WTC11 (cell line): Measurements from ENCODE around the gene FAM20C. TPM values are rescaled to one million over a fixed set of nuclear protein-coding genes. Genes with fewer than 3 reads are reported as not detected.

Experiments
- ATAC-seq: fragments of 200-7000 bp; cut with Tn5 transposase; 2 replicates; pipeline ENCODE4 v1.10.0; 2021; ENCODE audit warnings: mild to moderate bottlenecking, moderate library complexity
- CTCF ChIA-PET: fragments of 300-600 bp; sonication (Branson Sonifier 250); formaldehyde crosslinking; loops from one replicate; lab custom pipeline; 2021; ENCODE audit warnings: antibody characterized with exemption; lab: Charles Lee
- POLR2A ChIA-PET: fragments of 350-600 bp; sonication (Branson Sonifier 250); formaldehyde crosslinking; loops from one replicate; lab custom pipeline; 2021; ENCODE audit warnings: antibody characterized with exemption; lab: Charles Lee
- DNase-seq: peaks from one replicate; pipeline ENCODE4 v3.0.0; 2021; ENCODE audit warnings: low spot score
- H3K27ac Mint-ChIP-seq: 2 replicates; pipeline ENCODE4 v1.8.0; 2021; ENCODE audit warnings: mixed read lengths
- H3K27me3 Mint-ChIP-seq: 2 replicates; pipeline ENCODE4 v1.8.0; 2021; ENCODE audit warnings: low read depth, mild to moderate bottlenecking, moderate library complexity, mixed read lengths
- H3K36me3 Mint-ChIP-seq: 2 replicates; pipeline ENCODE4 v1.8.0; 2021; ENCODE audit warnings: mixed read lengths
- H3K4me1 Mint-ChIP-seq: 2 replicates; pipeline ENCODE4 v1.8.0; 2022; ENCODE audit warnings: mixed read lengths
- H3K4me3 Mint-ChIP-seq: 2 replicates; pipeline ENCODE4 v1.8.0; 2021; ENCODE audit warnings: mild to moderate bottlenecking, moderate library complexity, mixed read lengths
- H3K9me3 Mint-ChIP-seq: 2 replicates; pipeline ENCODE4 v1.8.0; 2021; ENCODE audit warnings: mixed read lengths
- AR ChIP-seq: fragments of 250-450 bp; sonication (Bioruptor Pico); IDR thresholded peaks from 2 replicates; pipeline ENCODE4 v1.9.0; 2021; ENCODE audit warnings: mild to moderate bottlenecking
- ATF3 ChIP-seq: sonication (generic); formaldehyde crosslinking; conservative IDR thresholded peaks from 2 replicates; pipeline ENCODE4 v1.8.1; 2022; ENCODE audit warnings: mild to moderate bottlenecking, missing genetic modification reagents
- CBFB ChIP-seq: sonication (generic); formaldehyde crosslinking; IDR thresholded peaks from 2 replicates; pipeline ENCODE4 v1.8.1; 2022; ENCODE audit warnings: mild to moderate bottlenecking, low read depth, missing genetic modification reagents
- CDX4 ChIP-seq: fragments of 250-450 bp; sonication (Bioruptor Pico); IDR thresholded peaks from 2 replicates; pipeline ENCODE4 v1.9.0; 2021; ENCODE audit warnings: moderate library complexity, mild to moderate bottlenecking, inconsistent platforms, borderline replicate concordance
- EMX1 ChIP-seq: fragments of 250-450 bp; sonication (Bioruptor Pico); IDR thresholded peaks from 2 replicates; pipeline ENCODE4 v1.8.0; 2021; ENCODE audit warnings: mild to moderate bottlenecking
- ESRRA ChIP-seq: sonication (generic); formaldehyde crosslinking; IDR thresholded peaks from 2 replicates; pipeline ENCODE4 v1.8.1; 2022; ENCODE audit warnings: mild to moderate bottlenecking, missing genetic modification reagents, borderline replicate concordance
- FOXK1 ChIP-seq: sonication (generic); formaldehyde crosslinking; IDR thresholded peaks from 2 replicates; pipeline ENCODE4 v1.8.0; 2022; ENCODE audit warnings: mild to moderate bottlenecking, moderate library complexity, missing genetic modification reagents
- FOXP1 ChIP-seq: sonication (generic); formaldehyde crosslinking; IDR thresholded peaks from 2 replicates; pipeline ENCODE4 v1.8.0; 2022; ENCODE audit warnings: missing genetic modification reagents, mild to moderate bottlenecking, moderate library complexity, borderline replicate concordance
- MYBL2 ChIP-seq: sonication (generic); formaldehyde crosslinking; IDR thresholded peaks from 2 replicates; pipeline ENCODE4 v1.8.1; 2023; ENCODE audit warnings: mild to moderate bottlenecking, moderate library complexity, missing genetic modification reagents
- NFE2L1 ChIP-seq: sonication (generic); formaldehyde crosslinking; IDR thresholded peaks from 2 replicates; pipeline ENCODE4 v1.8.1; 2023; ENCODE audit warnings: missing genetic modification reagents
- SOX15 ChIP-seq: fragments of 250-450 bp; sonication (Bioruptor Pico); IDR thresholded peaks from 2 replicates; pipeline ENCODE4 v1.9.0; 2021; ENCODE audit warnings: mild to moderate bottlenecking
- TP53 ChIP-seq: sonication (generic); formaldehyde crosslinking; IDR thresholded peaks from 2 replicates; pipeline ENCODE4 v1.8.1; 2023; ENCODE audit warnings: mild to moderate bottlenecking, missing genetic modification reagents
- USF1 ChIP-seq: sonication (generic); formaldehyde crosslinking; IDR thresholded peaks from 2 replicates; pipeline ENCODE4 v1.8.0; 2022; ENCODE audit warnings: mild to moderate bottlenecking, missing genetic modification reagents
- ZBTB21 ChIP-seq: sonication (generic); formaldehyde crosslinking; IDR thresholded peaks from 2 replicates; pipeline ENCODE4 v1.8.1; 2023; ENCODE audit warnings: mild to moderate bottlenecking, missing genetic modification reagents, borderline replicate concordance
- ZNF138 ChIP-seq: sonication (generic); formaldehyde crosslinking; conservative IDR thresholded peaks from 2 replicates; pipeline ENCODE4 v1.8.1; 2022; ENCODE audit warnings: mild to moderate bottlenecking, moderate library complexity, missing genetic modification reagents
- ZNF219 ChIP-seq: sonication (generic); formaldehyde crosslinking; IDR thresholded peaks from 2 replicates; pipeline ENCODE4 v1.8.0; 2023; ENCODE audit warnings: missing genetic modification reagents, mild to moderate bottlenecking, borderline replicate concordance
- ZNF317 ChIP-seq: sonication (generic); formaldehyde crosslinking; IDR thresholded peaks from 2 replicates; pipeline ENCODE4 v1.8.1; 2023; ENCODE audit warnings: low read depth, mild to moderate bottlenecking, moderate library complexity, missing genetic modification reagents, borderline replicate concordance
- ZNF671 ChIP-seq: fragments of 250-450 bp; sonication (Bioruptor Pico); IDR thresholded peaks from 2 replicates; pipeline ENCODE4 v1.8.0; 2021; ENCODE audit warnings: mild to moderate bottlenecking
- total RNA-seq: library from RNA; stranded (reverse); gene quantifications from 3 replicates; pipeline ENCODE4 v1.2.3, GENCODE V29; 2021
- TF ChIP-seq, protein P1 (sequence below): sonication (generic); formaldehyde crosslinking; IDR thresholded peaks from 2 replicates; pipeline ENCODE4 v1.8.1; 2023; ENCODE audit warnings: mild to moderate bottlenecking, missing genetic modification reagents
- TF ChIP-seq, protein P2 (sequence below): sonication (generic); formaldehyde crosslinking; IDR thresholded peaks from 2 replicates; pipeline ENCODE4 v1.8.1; 2023; ENCODE audit warnings: mild to moderate bottlenecking, missing genetic modification reagents, moderate library complexity
- TF ChIP-seq, protein P3 (sequence below): sonication (generic); formaldehyde crosslinking; IDR thresholded peaks from 2 replicates; pipeline ENCODE4 v1.8.0; 2022; ENCODE audit warnings: mild to moderate bottlenecking, missing genetic modification reagents
- TF ChIP-seq, protein P4 (sequence below): sonication (generic); formaldehyde crosslinking; IDR thresholded peaks from 2 replicates; pipeline ENCODE4 v1.8.1; 2023; ENCODE audit warnings: mild to moderate bottlenecking, missing genetic modification reagents, moderate library complexity

Gene FAM20C
- total RNA-seq, 1 experiment from 2014 or later, result 64.9 TPM

DNA sequence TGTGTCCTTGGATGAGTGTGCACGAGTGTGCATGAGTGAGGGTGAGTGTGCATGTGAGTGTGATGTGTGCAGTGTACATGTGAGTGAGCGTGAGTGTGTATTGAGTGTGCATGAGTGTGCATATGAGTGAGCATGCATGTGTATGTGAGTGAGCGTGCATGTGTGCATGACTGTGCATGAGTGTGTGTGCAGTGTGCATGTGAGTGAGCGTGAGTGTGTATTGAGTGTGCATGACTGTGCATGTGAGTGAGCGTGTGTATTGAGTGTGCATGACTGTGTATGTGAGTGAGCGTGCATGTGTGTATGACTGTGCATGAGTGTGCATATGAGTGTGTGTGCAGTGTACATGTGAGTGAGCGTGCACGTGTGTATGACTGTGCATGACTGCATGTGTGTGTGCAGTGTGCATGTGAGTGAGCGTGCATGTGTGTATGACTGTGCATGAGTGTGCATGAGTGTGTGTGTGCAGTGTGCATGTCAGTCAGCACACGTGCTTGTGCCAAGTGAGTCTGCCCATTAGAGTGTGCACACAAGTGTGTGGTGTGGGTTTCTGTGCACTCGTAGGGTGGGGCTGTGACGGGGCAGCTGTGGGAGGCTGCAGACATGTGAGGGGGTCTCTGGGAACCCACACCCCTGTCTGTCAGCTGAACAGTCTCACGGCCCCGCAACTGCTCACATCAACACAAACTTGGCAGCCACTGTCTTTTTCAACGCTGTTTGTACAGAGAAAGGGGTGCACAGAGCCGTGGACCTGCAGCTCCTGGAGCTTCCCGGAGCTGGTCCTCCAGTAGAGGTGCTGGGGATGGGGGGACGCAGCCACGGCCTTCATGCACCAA, 112.4 kb downstream of the FAM20C start:
- Mint-ChIP-seq H3K9me3 (peaks cover 27% of the 10 kb centered on the region), H3K27ac (no peak overlapping the region; the same call in 1 of the 2 replicates), H3K4me1 (no peaks in the 10 kb centered on the region), H3K27me3 (no peaks in the 10 kb centered on the region; the same call in 1 of the 2 replicates), H3K4me3 (no peak overlapping the region), H3K36me3 (peaks cover 3% of the 10 kb centered on the region; the same call in 1 of the 2 replicates)
- CTCF ChIA-PET, result no interaction called here
- TF ChIP-seq, protein P1, sequence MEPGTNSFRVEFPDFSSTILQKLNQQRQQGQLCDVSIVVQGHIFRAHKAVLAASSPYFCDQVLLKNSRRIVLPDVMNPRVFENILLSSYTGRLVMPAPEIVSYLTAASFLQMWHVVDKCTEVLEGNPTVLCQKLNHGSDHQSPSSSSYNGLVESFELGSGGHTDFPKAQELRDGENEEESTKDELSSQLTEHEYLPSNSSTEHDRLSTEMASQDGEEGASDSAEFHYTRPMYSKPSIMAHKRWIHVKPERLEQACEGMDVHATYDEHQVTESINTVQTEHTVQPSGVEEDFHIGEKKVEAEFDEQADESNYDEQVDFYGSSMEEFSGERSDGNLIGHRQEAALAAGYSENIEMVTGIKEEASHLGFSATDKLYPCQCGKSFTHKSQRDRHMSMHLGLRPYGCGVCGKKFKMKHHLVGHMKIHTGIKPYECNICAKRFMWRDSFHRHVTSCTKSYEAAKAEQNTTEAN, result peak; percentile 90; the same call in 1 of the 2 replicates
- no peak for TF ChIP-seq ZNF671 (CRISPR knock-in tag)
- POLR2A ChIA-PET, result no interaction called here
- DNase-seq, result no peak
- no peak for ATAC-seq

- POLR2A ChIA-PET, result no interaction called here
- Mint-ChIP-seq H3K4me1 (no peaks in the 10 kb centered on the region), H3K27ac (no peak overlapping the region), H3K36me3 (peaks cover 3% of the 10 kb centered on the region; the same call in 1 of the 2 replicates), H3K27me3 (no peaks in the 10 kb centered on the region; the same call in 1 of the 2 replicates), H3K9me3 (peaks cover 27% of the 10 kb centered on the region), H3K4me3 (no peak overlapping the region)
- TF ChIP-seq NFE2L1 (CRISPR knock-in tag) (no peak), ESRRA (CRISPR knock-in tag) (no peak), ATF3 (CRISPR knock-in tag) (no peak), FOXP1 (CRISPR knock-in tag) (no peak), ZNF219 (no peak), FOXK1 (no peak), AR (CRISPR knock-in tag) (no peak), SOX15 (CRISPR knock-in tag) (no peak), ZNF317 (CRISPR knock-in tag) (no peak), ZBTB21 (CRISPR knock-in tag) (no peak), ZNF138 (no peak), CBFB (CRISPR knock-in tag) (no peak), EMX1 (CRISPR knock-in tag) (no peak), MYBL2 (no peak), USF1 (CRISPR knock-in tag) (no peak), CDX4 (CRISPR knock-in tag) (no peak), TP53 (CRISPR knock-in tag) (no peak)
- TF ChIP-seq, protein P2, sequence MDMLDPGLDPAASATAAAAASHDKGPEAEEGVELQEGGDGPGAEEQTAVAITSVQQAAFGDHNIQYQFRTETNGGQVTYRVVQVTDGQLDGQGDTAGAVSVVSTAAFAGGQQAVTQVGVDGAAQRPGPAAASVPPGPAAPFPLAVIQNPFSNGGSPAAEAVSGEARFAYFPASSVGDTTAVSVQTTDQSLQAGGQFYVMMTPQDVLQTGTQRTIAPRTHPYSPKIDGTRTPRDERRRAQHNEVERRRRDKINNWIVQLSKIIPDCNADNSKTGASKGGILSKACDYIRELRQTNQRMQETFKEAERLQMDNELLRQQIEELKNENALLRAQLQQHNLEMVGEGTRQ (CRISPR knock-in tag), result no peak
- TF ChIP-seq, protein P3, sequence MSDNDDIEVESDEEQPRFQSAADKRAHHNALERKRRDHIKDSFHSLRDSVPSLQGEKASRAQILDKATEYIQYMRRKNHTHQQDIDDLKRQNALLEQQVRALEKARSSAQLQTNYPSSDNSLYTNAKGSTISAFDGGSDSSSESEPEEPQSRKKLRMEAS (CRISPR knock-in tag), result no peak
- TF ChIP-seq, protein P4, sequence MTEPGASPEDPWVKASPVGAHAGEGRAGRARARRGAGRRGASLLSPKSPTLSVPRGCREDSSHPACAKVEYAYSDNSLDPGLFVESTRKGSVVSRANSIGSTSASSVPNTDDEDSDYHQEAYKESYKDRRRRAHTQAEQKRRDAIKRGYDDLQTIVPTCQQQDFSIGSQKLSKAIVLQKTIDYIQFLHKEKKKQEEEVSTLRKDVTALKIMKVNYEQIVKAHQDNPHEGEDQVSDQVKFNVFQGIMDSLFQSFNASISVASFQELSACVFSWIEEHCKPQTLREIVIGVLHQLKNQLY (CRISPR knock-in tag), result no peak
- CTCF ChIA-PET, result no interaction called here
- no peak for DNase-seq
- no peak for ATAC-seq
These were observed 113.2 kb downstream of the FAM20C start for GRCh38 chr7:305410-306151.
